Left forelimb (tissue), 1 donor: ENCODE measurements around the gene SP1.
"Not testable (repeated sequence)": the region's sequence is repeated elsewhere in the genome, so short reads cannot be mapped to it uniquely, and the experiment has no call there.

Experiments used
- DNase-seq: peaks from one replicate; pipeline ENCODE4 v3.0.0-alpha.2; 2018; ENCODE audit warnings: low spot score

The SP1 gene

GRCh38 chr12:53380104-53380793 is at the start of gene SP1:
SP1 (plus strand) TSS chr12:53380176; CDS start chr12:53380292, 116 bp downstream.
- peak; percentile 95 for DNase-seq

- no peak for DNase-seq
Observed at GRCh38 chr12:53330671-53331070, 49.3 kb upstream of the SP1 start.

DNA sequence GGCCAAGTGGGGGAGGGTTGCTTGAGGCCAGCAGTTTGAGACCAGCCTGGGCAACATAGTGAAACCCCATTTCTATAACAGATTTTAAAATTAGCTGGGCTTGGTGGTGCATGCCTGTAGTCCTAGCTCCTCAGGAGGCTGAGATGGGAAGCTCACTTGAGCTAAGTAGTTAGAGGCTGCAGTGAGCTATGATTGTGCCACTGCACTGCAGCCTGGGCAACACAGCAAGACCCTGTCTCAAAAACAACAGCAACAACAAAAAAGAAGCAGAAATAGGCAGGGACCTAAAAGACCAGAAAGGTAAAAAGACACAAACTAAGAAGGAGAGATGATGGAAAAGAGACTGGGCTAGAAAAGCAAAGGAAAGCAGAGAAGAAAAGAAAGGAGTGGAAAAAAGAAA is 47.6 kb upstream of the SP1 start:
- not testable (repeated sequence) for DNase-seq

DNA sequence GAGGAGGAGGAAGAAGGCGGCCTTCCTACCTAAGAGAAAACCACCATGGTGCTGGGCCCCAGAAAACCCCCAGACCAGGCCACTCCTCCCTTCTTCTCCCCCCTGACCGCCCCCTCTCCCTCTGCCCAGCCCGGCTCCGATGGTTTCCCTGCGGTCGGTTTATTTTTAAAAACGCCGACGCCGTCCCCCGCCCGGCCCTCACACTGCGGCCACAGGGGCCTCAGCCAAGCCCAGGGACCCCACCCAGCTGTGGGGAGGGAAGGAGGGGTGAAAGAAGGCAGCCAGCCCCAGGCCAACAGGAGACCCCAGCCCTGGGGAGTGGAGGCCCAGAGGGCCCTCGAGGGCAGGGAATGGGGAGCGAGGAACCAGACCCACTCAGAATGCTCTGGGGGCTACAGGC is 47.2 kb upstream of the SP1 start:
- no peak for DNase-seq

DNA sequence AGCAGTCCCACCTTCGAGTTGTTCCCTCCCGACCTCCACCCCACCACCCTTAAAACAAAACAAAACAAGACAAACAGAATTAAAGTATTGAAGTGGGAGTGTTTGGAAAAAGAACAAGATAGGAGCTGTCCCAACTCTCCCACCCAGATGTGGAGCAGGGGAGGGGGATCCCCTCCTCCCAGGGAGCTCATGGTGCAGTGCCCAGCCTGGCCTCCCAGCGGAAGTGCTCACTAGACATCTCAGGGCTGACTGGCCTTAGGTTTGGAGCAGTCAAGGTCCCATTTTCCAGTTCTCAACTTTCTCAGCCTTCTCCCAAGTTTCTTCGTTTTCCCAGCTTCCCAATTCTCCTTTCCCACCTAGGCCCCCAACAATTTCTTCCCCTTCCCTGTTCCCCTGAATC is 46.7 kb upstream of the SP1 start:
- DNase-seq, result no peak

GRCh38 chr12:53333845-53334244 is 46.1 kb upstream of the SP1 start:
- DNase-seq, result no peak

GRCh38 chr12:53334822-53335221 is 45.2 kb upstream of the SP1 start:
- no peak for DNase-seq

DNA sequence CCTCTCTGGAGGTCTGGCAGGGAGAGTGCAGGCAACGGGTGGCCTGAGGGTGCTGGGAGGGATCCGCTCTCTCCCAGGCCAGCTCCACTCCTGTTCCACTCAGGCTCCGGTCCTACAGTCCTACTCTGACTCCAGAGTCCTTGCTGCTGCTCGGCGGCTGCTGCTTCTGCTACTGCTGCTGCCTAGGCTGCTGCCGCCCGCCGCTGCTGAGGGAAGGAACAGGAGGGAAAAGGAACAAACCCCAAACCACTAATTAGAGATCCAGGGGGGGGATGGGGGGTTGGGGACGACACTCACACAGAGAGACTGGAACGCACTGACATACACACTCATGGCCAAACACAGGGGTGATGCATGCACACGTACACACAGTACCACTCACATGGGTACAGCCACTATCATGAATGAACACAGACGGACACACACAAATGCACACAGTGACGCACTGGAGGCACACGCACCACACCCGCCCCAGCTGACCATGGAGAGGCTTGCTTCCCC is 43.7 kb upstream of the SP1 start, which contains the start of gene SP7:
Gene SP7, minus strand, starts transcription at position 174 of the 501 bp plus-strand sequence. CDS start 708 bp downstream, outside the sequence.
- DNase-seq, result no peak

GRCh38 chr12:53338017-53338416 is 42.0 kb upstream of the SP1 start:
- no peak for DNase-seq

DNA sequence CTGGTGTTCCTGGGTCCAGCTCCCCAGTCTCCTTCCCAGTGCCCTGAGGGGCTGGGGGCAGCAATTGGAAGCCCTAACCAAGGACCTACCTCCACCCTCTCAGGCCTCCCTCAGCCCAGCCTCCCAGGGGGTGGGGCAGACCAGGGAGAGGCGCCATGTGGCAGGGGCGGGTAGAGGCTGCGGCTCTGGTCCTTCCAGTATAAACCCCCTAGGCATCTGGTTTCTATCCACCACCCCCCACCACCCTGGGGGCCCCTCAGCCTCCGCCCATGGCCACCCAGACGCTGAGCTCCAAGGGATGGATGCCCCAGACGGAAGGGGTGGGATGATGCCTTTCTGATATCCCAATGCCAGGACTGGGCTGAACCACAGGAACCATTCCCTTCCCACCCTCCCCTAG is 41.1 kb upstream of the SP1 start:
- DNase-seq, result no peak

DNA sequence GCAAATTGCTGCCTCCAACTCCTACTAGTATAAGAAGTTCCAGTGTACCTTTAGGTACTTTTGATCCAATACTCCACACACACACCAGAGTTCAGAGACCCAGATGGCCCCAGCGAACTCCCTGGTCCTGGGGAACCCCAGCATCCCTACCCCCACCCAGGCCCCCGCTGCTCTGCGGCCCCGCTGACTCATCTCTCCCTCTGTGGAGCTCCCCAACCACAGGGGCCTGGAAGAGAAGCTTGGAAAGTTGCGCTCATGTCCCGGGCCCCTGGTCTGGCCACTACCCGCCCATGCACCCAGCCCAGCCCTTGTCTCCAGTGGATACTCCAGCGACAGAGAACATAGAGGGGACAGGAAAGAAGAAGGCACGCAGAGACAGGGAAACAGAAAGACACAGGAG is 39.6 kb upstream of the SP1 start:
- DNase-seq, result no peak

- no peak for DNase-seq
Observed at GRCh38 chr12:53343449-53343848, 36.5 kb upstream of the SP1 start.

GRCh38 chr12:53343969-53344368 is 36.0 kb upstream of the SP1 start:
- no peak for DNase-seq

GRCh38 chr12:53344487-53344823 is 35.5 kb upstream of the SP1 start:
- DNase-seq, result no peak

DNA sequence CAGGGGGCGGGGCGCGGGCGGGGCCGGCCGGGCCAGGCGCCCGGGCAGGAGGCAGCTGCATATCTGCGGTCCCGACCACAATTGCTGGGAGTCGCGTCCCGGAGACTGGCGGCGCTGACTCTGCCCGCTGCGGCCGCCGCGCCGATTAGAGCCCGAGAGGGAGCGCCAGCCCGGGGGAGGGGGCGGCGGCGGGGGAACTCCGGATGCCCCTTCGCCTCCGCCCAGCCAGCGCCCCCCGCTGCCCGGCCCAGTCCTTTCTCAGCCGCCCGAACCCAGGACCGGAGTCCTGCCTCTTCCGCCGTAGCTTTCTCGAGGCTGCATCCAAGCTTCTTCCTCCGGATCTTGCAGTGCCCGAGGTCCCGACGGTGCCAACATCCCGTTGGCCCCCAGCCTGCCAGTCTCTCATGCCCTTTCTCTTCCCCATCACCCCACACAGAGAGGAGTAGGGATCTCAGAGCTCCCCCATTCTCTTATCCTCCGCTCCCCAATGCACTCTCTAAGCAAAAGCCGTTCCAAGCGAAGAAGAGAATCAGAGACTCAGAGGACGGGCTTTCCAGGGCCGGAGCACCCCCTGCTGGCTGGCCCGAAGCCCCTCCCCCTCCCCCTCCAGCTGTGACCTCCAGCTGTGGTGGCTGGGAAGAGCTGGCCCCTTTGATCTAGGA is 35.0 kb upstream of the SP1 start:
- DNase-seq, result peak; percentile 90

DNA sequence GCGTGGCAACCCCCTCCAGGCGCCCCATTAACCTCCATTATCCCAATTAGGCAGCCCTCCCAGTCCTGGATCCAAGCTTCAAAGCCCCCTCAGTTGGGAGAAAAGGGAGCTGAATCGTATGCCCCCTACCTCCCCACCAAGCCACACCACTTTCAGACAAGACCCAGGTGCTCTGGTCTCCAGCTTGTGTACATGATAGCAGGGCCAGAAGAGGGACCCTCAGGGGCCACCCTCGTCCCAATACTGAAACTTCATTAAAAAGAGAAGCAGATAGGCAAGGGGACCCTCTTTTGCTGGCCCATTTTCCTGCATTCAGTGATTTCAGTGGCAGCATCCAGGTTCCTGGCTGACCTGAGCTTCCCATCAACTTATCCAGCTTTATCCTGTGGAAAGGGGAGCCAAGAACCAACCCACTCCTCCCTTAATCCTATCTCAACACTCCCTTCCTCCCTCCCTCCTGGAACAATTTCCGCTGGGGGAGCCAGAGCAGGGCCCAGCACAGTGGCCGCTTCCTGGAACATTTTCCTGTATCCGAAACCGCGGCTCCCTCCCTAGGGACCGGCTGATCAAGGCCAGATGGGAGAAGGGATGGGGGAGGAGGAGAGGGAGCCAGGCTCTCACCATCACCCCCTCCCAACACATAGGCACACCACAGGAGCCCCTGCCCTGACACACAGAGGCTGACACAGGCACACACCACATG is 34.3 kb upstream of the SP1 start:
- no peak for DNase-seq

- no peak for DNase-seq
Observed at GRCh38 chr12:53346491-53346890, 33.5 kb upstream of the SP1 start.

GRCh38 chr12:53347905-53348304 is 32.1 kb upstream of the SP1 start:
- DNase-seq, result no peak

DNA sequence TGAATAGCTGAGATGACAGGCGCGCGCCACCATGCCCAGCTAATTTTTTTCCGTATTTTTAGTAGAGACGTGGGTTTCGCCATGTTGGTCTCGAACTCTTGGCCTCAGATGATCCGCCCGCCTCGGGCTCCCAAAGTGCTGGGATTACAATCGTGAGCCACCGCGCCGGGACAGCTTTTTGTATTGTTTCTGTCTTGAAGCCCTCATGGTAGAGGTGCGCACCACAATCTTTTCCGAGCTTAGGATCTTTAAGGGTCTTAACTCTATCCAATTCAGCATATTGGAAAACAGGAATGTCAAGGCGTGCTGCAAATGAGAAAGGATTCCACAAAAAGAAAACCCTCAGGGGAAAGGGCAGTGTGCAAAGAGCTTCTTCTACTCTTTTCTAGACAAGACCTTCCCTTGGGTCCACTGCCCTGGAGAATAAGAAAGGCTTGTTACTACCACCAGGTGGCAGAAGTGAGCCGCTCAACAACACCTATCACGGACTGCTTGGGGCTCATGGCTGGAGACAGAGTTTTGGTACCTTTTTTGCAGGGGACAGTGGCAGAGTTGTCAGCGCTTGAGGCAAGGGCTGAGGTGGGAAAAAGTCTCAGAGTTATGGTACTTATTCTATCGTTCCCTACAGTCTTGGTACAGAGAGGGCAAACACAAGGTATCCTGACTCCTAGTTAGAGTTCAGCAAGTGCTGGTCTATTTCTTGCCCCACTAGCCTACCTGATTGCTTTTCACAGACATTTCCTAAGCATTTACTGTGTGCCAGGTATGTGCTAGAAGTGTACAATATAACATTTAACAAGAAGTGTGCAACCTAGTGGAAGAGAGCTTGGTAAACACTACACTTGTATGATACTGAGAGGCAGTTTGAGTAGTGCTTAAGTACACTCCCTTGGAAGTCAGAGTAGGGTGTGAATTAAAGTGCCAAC is 27.4 kb upstream of the SP1 start:
- peak; percentile 84 for DNase-seq

GRCh38 chr12:53353257-53353655 is 26.7 kb upstream of the SP1 start:
- DNase-seq, result no peak

DNA sequence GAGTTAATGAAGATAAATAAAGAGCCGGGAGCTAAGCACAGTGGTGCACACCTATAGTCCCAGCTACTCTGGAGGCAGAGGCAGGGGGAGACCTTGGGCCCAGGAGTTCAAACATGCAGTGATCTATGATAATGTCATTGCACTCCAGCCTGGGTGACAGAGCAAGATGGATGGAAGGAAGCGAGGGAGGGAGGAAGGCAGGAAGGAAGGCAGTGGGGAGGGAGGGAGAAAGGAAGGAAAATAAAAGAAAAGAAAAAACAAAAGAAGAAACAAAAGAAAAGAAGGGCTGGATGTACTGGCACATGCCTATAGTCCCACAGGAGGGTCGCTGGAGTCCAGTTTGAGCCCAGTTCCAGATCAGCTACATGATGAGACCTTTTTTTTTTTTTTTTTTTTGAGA is 24.9 kb upstream of the SP1 start:
- no peak for DNase-seq

DNA sequence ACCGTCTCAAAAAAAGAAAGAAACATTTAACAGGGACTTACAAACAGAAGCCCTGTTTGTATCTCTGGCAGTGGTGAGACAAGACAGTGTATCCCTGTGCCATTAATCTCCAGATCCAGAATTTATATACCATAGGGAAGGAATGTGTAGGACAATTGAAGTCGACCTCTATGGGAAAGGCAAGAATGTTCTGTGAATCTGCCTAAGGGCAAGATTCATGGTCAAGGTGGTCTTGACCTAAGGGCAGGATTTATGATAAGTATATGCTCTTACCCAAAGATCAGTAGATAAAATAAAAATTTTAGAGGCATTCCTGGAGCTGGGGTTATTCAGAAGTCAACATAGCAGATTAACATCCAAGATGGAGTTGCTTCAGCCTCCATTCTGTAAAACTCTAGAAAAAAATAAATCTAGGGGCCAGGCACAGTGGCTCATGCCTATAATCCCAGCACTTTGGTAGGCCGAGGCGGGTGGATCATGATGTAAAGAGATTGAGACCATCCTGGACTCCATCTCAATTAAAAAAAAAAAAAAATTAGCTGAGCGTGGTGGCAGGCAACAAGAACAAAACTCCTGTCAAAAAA is 21.0 kb upstream of the SP1 start:
- DNase-seq, result no peak
